Activated naive CD8-positive, alpha-beta T cell treated with anti-CD3 and anti-CD28 coated beads, Interleukin-2, amount 10 ng/mL, durations not matched to agents 7 days and 5 days (primary cell): ENCODE measurements around the gene GALNT14. TPM values are rescaled to one million over a fixed set of nuclear protein-coding genes. Genes with fewer than 3 reads are reported as not detected.

Source experiments
- ATAC-seq: fragments of 150-1000 bp; cut with Tn5 transposase; one replicate; pipeline ENCODE4 v1.10.0; 2021; ENCODE audit warnings: low read depth, moderate library complexity
- POLR2A ChIA-PET: fragments of 350-600 bp; sonication (Branson Sonifier 250); formaldehyde crosslinking; loops from one replicate; lab custom pipeline; 2021; ENCODE audit warnings: antibody characterized with exemption; lab: Charles Lee
- DNase-seq: peaks from one replicate; pipeline ENCODE4 v3.0.0; 2021
- H3K27ac Mint-ChIP-seq: one replicate; pipeline ENCODE4 v1.8.0; 2022; ENCODE audit warnings: mild to moderate bottlenecking, mixed read lengths
- H3K27me3 Mint-ChIP-seq: one replicate; pipeline ENCODE4 v1.8.0; 2022; ENCODE audit warnings: mild to moderate bottlenecking, moderate library complexity, mixed read lengths
- H3K36me3 Mint-ChIP-seq: one replicate; pipeline ENCODE4 v1.8.0; 2021; ENCODE audit warnings: mild to moderate bottlenecking, mixed read lengths
- H3K4me1 Mint-ChIP-seq: one replicate; pipeline ENCODE4 v1.8.0; 2021; ENCODE audit warnings: mixed read lengths
- H3K4me3 Mint-ChIP-seq: one replicate; pipeline ENCODE4 v1.8.0; 2022; ENCODE audit warnings: mild to moderate bottlenecking, moderate library complexity, mixed read lengths
- H3K9me3 Mint-ChIP-seq: one replicate; pipeline ENCODE4 v1.8.0; 2021; ENCODE audit warnings: mixed read lengths
- total RNA-seq, 2 experiments: library from RNA; stranded (reverse); gene quantifications; one replicate each; pipeline ENCODE4 v1.2.3, GENCODE V29; 2021

Gene GALNT14
- total RNA-seq, 2 experiments from 2014 or later: not detected

GRCh38 chr2:30958193-30958917 lies 179.9 kb downstream of the GALNT14 start:
- ATAC-seq (no peak), DNase-seq (no peak)
- Mint-ChIP-seq H3K36me3 (no peaks in the 10 kb centered on the region), H3K4me3 (no peak overlapping the region), H3K27ac (no peak overlapping the region), H3K4me1 (no peaks in the 10 kb centered on the region), H3K27me3 (peaks cover 2% of the 10 kb centered on the region), H3K9me3 (no peaks in the 10 kb centered on the region)
- POLR2A ChIA-PET: no interaction called here

- H3K27me3 Mint-ChIP-seq: no peaks in the 10 kb centered on the region
- no peak overlapping the region for H3K27ac Mint-ChIP-seq
- no peak for ATAC-seq
- H3K36me3 Mint-ChIP-seq: no peaks in the 10 kb centered on the region
- POLR2A ChIA-PET: no interaction called here
- H3K9me3 Mint-ChIP-seq: no peaks in the 10 kb centered on the region
- no peak for DNase-seq
- H3K4me1 Mint-ChIP-seq: no peaks in the 10 kb centered on the region
- no peak overlapping the region for H3K4me3 Mint-ChIP-seq
Measured at GRCh38 chr2:30957591-30957990, 180.6 kb downstream of the GALNT14 start.

GRCh38 chr2:30956995-30957394 lies 181.2 kb downstream of the GALNT14 start:
- no peak overlapping the region for H3K4me3 Mint-ChIP-seq
- DNase-seq (no peak), ATAC-seq (no peak)
- no peaks in the 10 kb centered on the region for H3K27me3 Mint-ChIP-seq
- no peaks in the 10 kb centered on the region for H3K4me1 Mint-ChIP-seq
- POLR2A ChIA-PET: no interaction called here
- no peak overlapping the region for H3K27ac Mint-ChIP-seq
- H3K36me3 Mint-ChIP-seq: no peaks in the 10 kb centered on the region
- H3K9me3 Mint-ChIP-seq: no peaks in the 10 kb centered on the region

GRCh38 chr2:30955516-30956132 lies 182.6 kb downstream of the GALNT14 start:
- no peaks in the 10 kb centered on the region for H3K4me1 Mint-ChIP-seq
- H3K9me3 Mint-ChIP-seq: no peaks in the 10 kb centered on the region
- no peak for ATAC-seq
- POLR2A ChIA-PET: no interaction called here
- DNase-seq: no peak
- no peak overlapping the region for H3K4me3 Mint-ChIP-seq
- no peaks in the 10 kb centered on the region for H3K36me3 Mint-ChIP-seq
- no peak overlapping the region for H3K27ac Mint-ChIP-seq
- H3K27me3 Mint-ChIP-seq: no peaks in the 10 kb centered on the region

- DNase-seq (no peak), ATAC-seq (no peak)
- Mint-ChIP-seq H3K27me3 (no peaks in the 10 kb centered on the region), H3K27ac (no peak overlapping the region), H3K36me3 (no peaks in the 10 kb centered on the region), H3K9me3 (no peaks in the 10 kb centered on the region), H3K4me3 (no peak overlapping the region), H3K4me1 (no peaks in the 10 kb centered on the region)
- POLR2A ChIA-PET: no interaction called here
Measured at GRCh38 chr2:30950339-30950738, 187.9 kb downstream of the GALNT14 start.

- H3K9me3 Mint-ChIP-seq: no peaks in the 10 kb centered on the region
Measured at GRCh38 chr2:30949435-30949834, 188.8 kb downstream of the GALNT14 start.

GRCh38 chr2:30948857-30949256 lies 189.4 kb downstream of the GALNT14 start:
- Mint-ChIP-seq H3K36me3 (no peaks in the 10 kb centered on the region), H3K4me1 (no peaks in the 10 kb centered on the region), H3K9me3 (no peaks in the 10 kb centered on the region), H3K27me3 (no peaks in the 10 kb centered on the region), H3K4me3 (no peak overlapping the region), H3K27ac (no peak overlapping the region)
- DNase-seq: no peak
- POLR2A ChIA-PET: no interaction called here
- no peak for ATAC-seq

More at GRCh38 chr2:30949435-30949834, 188.8 kb downstream of the GALNT14 start:
- no peak for ATAC-seq
- H3K27me3 Mint-ChIP-seq: no peaks in the 10 kb centered on the region
- no peaks in the 10 kb centered on the region for H3K4me1 Mint-ChIP-seq
- POLR2A ChIA-PET: no interaction called here
- H3K4me3 Mint-ChIP-seq: no peak overlapping the region
- H3K27ac Mint-ChIP-seq: no peak overlapping the region
- no peak for DNase-seq
- H3K36me3 Mint-ChIP-seq: no peaks in the 10 kb centered on the region

- no peaks in the 10 kb centered on the region for H3K27me3 Mint-ChIP-seq
Measured at GRCh38 chr2:30948130-30948529, 190.1 kb downstream of the GALNT14 start.

GRCh38 chr2:30947686-30948085 lies 190.6 kb downstream of the GALNT14 start:
- ATAC-seq (no peak), DNase-seq (no peak)
- H3K9me3 Mint-ChIP-seq: no peaks in the 10 kb centered on the region
- no peaks in the 10 kb centered on the region for H3K4me1 Mint-ChIP-seq
- no peak overlapping the region for H3K27ac Mint-ChIP-seq
- H3K27me3 Mint-ChIP-seq: no peaks in the 10 kb centered on the region
- POLR2A ChIA-PET: no interaction called here
- no peaks in the 10 kb centered on the region for H3K36me3 Mint-ChIP-seq
- H3K4me3 Mint-ChIP-seq: no peak overlapping the region

More at GRCh38 chr2:30948130-30948529, 190.1 kb downstream of the GALNT14 start:
- POLR2A ChIA-PET: no interaction called here
- DNase-seq (no peak), ATAC-seq (no peak)
- Mint-ChIP-seq H3K4me1 (no peaks in the 10 kb centered on the region), H3K4me3 (no peak overlapping the region), H3K36me3 (no peaks in the 10 kb centered on the region), H3K9me3 (no peaks in the 10 kb centered on the region), H3K27ac (no peak overlapping the region)

- Mint-ChIP-seq H3K36me3 (no peaks in the 10 kb centered on the region), H3K27ac (no peak overlapping the region), H3K4me3 (no peak overlapping the region), H3K27me3 (no peaks in the 10 kb centered on the region), H3K9me3 (no peaks in the 10 kb centered on the region), H3K4me1 (no peaks in the 10 kb centered on the region)
- no peak for ATAC-seq
- POLR2A ChIA-PET: no interaction called here
- no peak for DNase-seq
Measured at GRCh38 chr2:30942419-30942818, 195.8 kb downstream of the GALNT14 start.

GRCh38 chr2:30940839-30941238 lies 197.4 kb downstream of the GALNT14 start:
- DNase-seq: no peak
- H3K27me3 Mint-ChIP-seq: no peaks in the 10 kb centered on the region
- ATAC-seq: no peak
- H3K4me1 Mint-ChIP-seq: no peaks in the 10 kb centered on the region
- no peak overlapping the region for H3K27ac Mint-ChIP-seq
- POLR2A ChIA-PET: no interaction called here
- H3K36me3 Mint-ChIP-seq: no peaks in the 10 kb centered on the region
- no peak overlapping the region for H3K4me3 Mint-ChIP-seq
- H3K9me3 Mint-ChIP-seq: no peaks in the 10 kb centered on the region

GRCh38 chr2:30939364-30939763 lies 198.9 kb downstream of the GALNT14 start:
- ATAC-seq: no peak
- Mint-ChIP-seq H3K9me3 (no peaks in the 10 kb centered on the region), H3K27me3 (no peaks in the 10 kb centered on the region), H3K4me3 (no peak overlapping the region), H3K36me3 (no peaks in the 10 kb centered on the region), H3K4me1 (no peaks in the 10 kb centered on the region), H3K27ac (no peak overlapping the region)
- POLR2A ChIA-PET: no interaction called here
- DNase-seq: no peak

GRCh38 chr2:30938196-30938595 lies 200.0 kb downstream of the GALNT14 start:
- H3K27ac Mint-ChIP-seq: no peak overlapping the region
- no peak overlapping the region for H3K4me3 Mint-ChIP-seq
- H3K36me3 Mint-ChIP-seq: no peaks in the 10 kb centered on the region
- H3K27me3 Mint-ChIP-seq: no peaks in the 10 kb centered on the region
- POLR2A ChIA-PET: no interaction called here
- DNase-seq (no peak), ATAC-seq (no peak)
- H3K9me3 Mint-ChIP-seq: no peaks in the 10 kb centered on the region
- H3K4me1 Mint-ChIP-seq: peaks cover under 1% of the 10 kb centered on the region

GRCh38 chr2:30936977-30937376 lies 201.3 kb downstream of the GALNT14 start:
- H3K4me1 Mint-ChIP-seq: peaks cover 4% of the 10 kb centered on the region
- H3K9me3 Mint-ChIP-seq: no peaks in the 10 kb centered on the region
- no peaks in the 10 kb centered on the region for H3K36me3 Mint-ChIP-seq
- H3K27ac Mint-ChIP-seq: no peak overlapping the region
- ATAC-seq (no peak), DNase-seq (no peak)
- POLR2A ChIA-PET: no interaction called here
- H3K4me3 Mint-ChIP-seq: no peak overlapping the region
- H3K27me3 Mint-ChIP-seq: no peaks in the 10 kb centered on the region
